NOMO-1 treated with DMSO at 0.1 percent for 48 hours (cell line): ENCODE measurements around the gene GSTO2.
A peak's percentile ranks its signal among the peaks of the same experiment; 100 is the strongest.

Experiments
- DNase-seq: peaks from one replicate; lab custom pipeline; 2025; ENCODE audit not compliant: unreplicated experiment; lab: John Stamatoyannopoulos, UW

GSTO2 gene

GRCh38 chr10:104253606-104254410 is 15.2 kb upstream of the GSTO2 start:
- no peak for DNase-seq

- peak; percentile 75 for DNase-seq
These were observed 14.3 kb upstream of the GSTO2 start, which contains the start of gene GSTO1 for GRCh38 chr10:104254493-104255310. GSTO1 (plus strand) TSS chr10:104254892; CDS start chr10:104254929, 37 bp downstream.

GRCh38 chr10:104255311-104255981 is 13.5 kb upstream of the GSTO2 start:
- peak; percentile 40 for DNase-seq

- DNase-seq = no peak
These were observed 12.5 kb upstream of the GSTO2 start for GRCh38 chr10:104256335-104256961.

GRCh38 chr10:104257235-104257634 is 11.7 kb upstream of the GSTO2 start:
- no peak for DNase-seq

- no peak for DNase-seq
These were observed 10.8 kb upstream of the GSTO2 start for GRCh38 chr10:104258209-104258608.

GRCh38 chr10:104259456-104259855 is 9.5 kb upstream of the GSTO2 start:
- no peak for DNase-seq

- no peak for DNase-seq
These were observed 8.8 kb upstream of the GSTO2 start for GRCh38 chr10:104259999-104260774.

- DNase-seq = peak; percentile 2
These were observed 8.2 kb upstream of the GSTO2 start for GRCh38 chr10:104260775-104261115.

- no peak for DNase-seq
These were observed 6.9 kb upstream of the GSTO2 start for GRCh38 chr10:104262055-104262454.

- DNase-seq = no peak
These were observed 4.2 kb upstream of the GSTO2 start for GRCh38 chr10:104264783-104265182.

GRCh38 chr10:104267721-104268404 is 1.1 kb upstream of the GSTO2 start:
- no peak for DNase-seq

- DNase-seq = no peak
These were observed 625 bp upstream of the GSTO2 start for GRCh38 chr10:104268405-104268712.

- DNase-seq = no peak
These were observed 4.3 kb downstream of the GSTO2 start for GRCh38 chr10:104273286-104273685.

GRCh38 chr10:104273899-104274575 is 5.1 kb downstream of the GSTO2 start:
- DNase-seq = no peak

- DNase-seq = peak; percentile 10
These were observed 6.1 kb downstream of the GSTO2 start for GRCh38 chr10:104274762-104275721.

- no peak for DNase-seq
These were observed 7.2 kb downstream of the GSTO2 start for GRCh38 chr10:104276192-104276591.

GRCh38 chr10:104277785-104278184 is 8.8 kb downstream of the GSTO2 start:
- no peak for DNase-seq
